ENCODE results near the gene PECR.

DNA sequence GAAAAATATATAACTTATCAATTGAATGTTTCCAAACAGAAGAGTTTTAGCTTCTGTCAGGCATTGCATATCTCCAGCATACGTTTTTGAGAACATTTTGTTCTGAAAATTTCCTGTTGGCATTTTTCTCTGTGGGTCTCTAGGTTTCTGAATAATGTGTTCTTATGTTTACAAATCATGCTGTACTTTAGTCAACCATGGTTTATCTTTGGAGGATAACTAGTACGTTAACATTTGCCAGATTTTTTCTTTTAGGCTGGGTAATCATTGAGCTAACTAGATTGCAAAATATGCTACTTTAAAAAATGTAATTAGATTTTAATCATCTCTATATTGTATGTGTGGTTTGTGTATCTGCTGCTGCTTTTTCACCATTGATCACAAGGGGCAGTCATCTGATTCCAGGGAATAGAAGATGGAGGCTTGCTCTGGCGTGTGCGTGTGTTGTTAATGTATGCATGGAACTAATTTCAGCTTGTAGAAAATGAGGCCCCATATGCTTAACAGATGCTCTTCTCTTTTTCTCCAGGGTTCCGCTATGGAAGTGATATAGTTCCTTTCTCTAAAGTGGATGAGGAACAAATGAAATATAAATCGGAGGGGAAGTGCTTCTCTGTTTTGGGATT is 48.9 kb upstream of the PECR start:
- TF ChIP-seq, protein P1, sequence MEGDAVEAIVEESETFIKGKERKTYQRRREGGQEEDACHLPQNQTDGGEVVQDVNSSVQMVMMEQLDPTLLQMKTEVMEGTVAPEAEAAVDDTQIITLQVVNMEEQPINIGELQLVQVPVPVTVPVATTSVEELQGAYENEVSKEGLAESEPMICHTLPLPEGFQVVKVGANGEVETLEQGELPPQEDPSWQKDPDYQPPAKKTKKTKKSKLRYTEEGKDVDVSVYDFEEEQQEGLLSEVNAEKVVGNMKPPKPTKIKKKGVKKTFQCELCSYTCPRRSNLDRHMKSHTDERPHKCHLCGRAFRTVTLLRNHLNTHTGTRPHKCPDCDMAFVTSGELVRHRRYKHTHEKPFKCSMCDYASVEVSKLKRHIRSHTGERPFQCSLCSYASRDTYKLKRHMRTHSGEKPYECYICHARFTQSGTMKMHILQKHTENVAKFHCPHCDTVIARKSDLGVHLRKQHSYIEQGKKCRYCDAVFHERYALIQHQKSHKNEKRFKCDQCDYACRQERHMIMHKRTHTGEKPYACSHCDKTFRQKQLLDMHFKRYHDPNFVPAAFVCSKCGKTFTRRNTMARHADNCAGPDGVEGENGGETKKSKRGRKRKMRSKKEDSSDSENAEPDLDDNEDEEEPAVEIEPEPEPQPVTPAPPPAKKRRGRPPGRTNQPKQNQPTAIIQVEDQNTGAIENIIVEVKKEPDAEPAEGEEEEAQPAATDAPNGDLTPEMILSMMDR (IDR thresholded peaks at IDR 0.05): no peak
- TF ChIP-seq POLR2A (IDR thresholded peaks at IDR 0.05): no peak

Data from Peyer's patch (tissue), 4 donors.